GM19043 (cell line): ENCODE results near the gene KBTBD6.
"Not testable (repeated sequence)": the region's sequence is repeated elsewhere in the genome, so short reads cannot be mapped to it uniquely, and the experiment has no call there.

Experiments
- ATAC-seq: cut with Tn5 transposase; IDR thresholded peaks from one replicate; pipeline ENCODE4 v1.9.1; 2021; ENCODE audit warnings: low read depth; ENCODE audit not compliant: unreplicated experiment

Gene KBTBD6

GRCh38 chr13:41137241-41137640, 4.6 kb upstream of the KBTBD6 start:
- no peak for ATAC-seq

GRCh38 chr13:41136396-41137031, 3.9 kb upstream of the KBTBD6 start:
- no peak for ATAC-seq

DNA sequence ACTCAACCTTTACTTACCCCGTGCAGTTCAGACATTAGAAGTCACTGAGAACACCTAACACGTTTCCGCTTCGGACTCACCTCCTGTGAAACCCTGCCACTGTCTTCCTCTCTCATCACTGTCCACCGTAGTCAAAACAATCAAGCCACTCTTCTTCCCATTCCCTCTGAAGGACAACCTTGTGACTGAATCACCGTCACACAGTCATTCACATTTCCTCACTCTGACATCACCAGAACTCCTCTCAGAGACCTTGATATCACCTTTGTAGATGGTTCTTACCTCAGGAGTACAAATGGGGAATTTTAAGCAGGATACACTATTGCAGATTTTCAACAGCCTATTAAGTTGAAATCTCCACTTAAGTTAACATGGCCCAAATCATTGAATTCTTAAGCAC, 1.3 kb upstream of the KBTBD6 start:
- ATAC-seq, result no peak

DNA sequence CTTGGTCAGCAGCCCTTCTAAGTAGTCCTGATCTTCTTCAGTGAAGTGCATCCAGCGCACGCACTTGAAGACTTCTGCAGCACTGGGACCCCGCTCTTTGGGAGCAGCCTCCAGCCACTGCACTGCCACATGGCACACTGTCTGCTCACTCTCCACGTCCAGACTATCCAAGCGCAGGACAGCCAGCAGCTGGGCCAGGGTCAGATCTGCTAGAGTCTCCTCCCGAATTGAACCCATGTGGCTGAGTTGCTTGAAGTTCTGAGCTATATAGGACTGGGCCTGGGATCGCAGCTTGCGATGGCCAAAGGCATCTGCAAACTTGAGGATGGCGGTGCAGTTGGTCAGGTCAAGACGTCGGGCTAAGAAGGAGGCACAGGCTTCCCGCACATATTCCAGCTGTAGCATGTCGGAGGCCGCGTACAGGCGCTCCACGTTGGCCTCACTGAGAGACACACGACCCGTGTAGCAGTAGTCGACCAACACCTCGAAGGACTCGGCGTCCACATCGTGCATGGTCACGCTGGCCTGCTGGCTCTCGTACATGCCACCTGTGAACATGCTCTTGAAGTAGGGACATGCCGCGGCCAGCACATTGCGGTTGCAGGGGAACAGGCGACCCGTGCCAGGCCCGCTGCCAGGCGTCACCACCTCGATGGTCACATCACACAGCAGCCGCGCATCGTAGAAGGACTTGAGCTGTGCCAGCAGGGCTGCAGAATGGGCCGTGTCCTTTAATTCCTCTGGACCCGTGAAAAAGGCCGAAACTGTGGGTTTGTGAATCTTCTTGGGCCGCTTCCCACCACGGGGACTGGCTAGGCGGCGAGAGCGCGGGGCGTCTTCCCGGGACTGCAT, 716 bp downstream of the KBTBD6 start:
- peak; percentile 4 for ATAC-seq

GRCh38 chr13:41131189-41131588, 1.4 kb downstream of the KBTBD6 start:
- not testable (repeated sequence) for ATAC-seq

- ATAC-seq, result no peak
Observed at GRCh38 chr13:41130356-41130755, 2.2 kb downstream of the KBTBD6 start.

DNA sequence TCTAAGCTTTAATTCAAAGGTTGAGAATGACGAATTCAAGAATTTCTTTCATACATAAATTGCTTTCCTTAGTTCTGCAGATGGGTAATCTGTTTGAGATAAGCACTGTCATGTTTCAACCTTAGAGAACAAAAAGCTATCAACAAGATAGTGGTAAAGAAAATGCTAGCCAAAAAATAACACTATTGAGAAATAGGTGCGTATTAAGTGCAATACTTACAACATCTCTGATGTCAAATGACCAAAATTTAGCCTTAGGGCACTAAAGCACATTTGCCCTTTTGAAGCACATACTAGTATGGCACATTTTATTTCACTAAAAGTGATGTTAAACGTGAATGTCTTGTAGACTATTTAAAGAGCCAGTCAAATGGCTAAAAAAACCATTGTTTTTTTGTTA, 4.9 kb downstream of the KBTBD6 start:
- no peak for ATAC-seq

- no peak for ATAC-seq
Observed at GRCh38 chr13:41122838-41123237, 9.8 kb downstream of the KBTBD6 start.

GRCh38 chr13:41117869-41118268, 14.7 kb downstream of the KBTBD6 start:
- ATAC-seq, result no peak

DNA sequence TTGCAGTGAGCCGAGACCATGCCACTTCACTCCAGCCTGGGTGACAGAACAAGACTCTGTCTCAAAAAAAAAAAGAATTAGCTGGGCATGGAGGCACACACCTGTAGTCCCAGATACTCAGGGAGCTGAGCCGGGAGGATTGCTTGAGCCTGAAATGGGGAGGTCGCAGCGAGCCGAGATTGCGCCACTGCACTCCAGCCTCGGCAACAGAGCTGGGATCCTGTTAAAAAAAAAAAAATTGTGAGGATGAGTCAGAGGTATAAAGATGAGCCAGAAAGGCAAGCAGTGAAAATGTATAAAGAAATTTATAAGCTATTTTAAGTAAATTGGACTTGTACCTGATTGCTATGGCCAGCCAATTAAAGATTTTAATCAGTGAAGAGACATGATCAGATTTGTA, 21.1 kb downstream of the KBTBD6 start:
- no peak for ATAC-seq

DNA sequence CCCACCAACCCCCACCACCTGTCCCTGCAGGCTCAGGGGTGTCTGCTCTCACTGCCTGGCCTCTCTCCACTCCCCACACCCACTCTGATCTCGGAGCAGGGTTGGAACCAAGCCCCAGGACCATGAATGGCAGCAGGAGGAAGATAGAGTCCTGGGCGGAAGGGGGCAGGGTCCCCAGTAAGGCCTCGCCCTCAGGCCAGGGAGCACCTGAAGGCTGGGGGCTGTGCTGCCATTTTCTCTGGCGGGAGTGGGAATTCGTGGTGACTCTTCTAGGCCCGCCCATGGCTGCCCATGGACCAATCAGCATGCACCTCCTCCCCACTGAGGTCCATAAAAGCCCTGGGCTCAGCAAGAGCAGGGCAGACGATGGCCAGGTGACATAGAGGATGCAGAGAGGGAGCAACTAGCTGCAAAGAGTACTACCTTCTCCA, 25.0 kb downstream of the KBTBD6 start:
- no peak for ATAC-seq

- ATAC-seq, result no peak
Observed at GRCh38 chr13:41107104-41107571, 25.5 kb downstream of the KBTBD6 start.

DNA sequence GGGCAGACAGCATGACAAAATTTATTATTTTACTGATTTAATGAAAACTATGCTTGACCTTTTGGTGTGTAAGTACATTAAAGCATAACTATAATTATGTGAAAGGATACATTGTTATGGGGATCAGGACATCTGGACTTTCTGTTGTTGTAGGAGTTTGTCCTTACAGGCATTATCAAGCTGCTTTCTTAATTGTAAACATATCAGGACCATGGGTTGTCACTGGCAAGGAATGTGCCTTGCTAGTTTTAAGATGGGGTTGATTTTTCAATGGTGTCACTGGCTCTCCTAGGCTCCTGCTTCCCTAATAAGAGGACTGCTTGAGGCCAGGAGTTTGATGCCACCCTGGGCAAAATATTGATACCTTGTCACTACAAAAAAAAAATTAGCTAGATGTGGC, 32.6 kb downstream of the KBTBD6 start:
- no peak for ATAC-seq

- no peak for ATAC-seq
Observed at GRCh38 chr13:41098761-41099160, 33.8 kb downstream of the KBTBD6 start.

- not testable (repeated sequence) for ATAC-seq
Observed at GRCh38 chr13:41095681-41096080, 36.9 kb downstream of the KBTBD6 start.

GRCh38 chr13:41085961-41086585, 46.5 kb downstream of the KBTBD6 start:
- no peak for ATAC-seq

DNA sequence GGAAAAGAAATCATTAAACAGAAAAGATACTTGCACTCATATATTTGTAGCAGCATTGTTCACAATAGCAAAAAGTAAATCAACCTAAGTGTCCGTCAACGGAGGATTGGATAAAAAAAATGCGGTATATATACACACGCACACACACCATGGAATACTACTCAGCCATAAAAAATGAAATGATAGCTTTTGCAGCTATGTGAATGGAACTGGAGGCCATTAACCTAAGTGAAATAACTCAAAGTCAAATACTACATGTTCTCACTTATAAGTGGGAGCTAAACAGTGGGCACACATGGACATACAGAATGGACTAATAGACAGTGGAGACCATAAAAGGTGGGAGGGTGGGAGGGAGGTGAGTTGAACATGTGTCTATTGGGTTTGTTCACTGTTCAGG, 52.9 kb downstream of the KBTBD6 start:
- ATAC-seq, result no peak
